GM19438 (cell line): ENCODE data around the gene SDF4.
"Not testable (repeated sequence)": the region's sequence is repeated elsewhere in the genome, so short reads cannot be mapped to it uniquely, and the experiment has no call there.

Experiments
- ATAC-seq: cut with Tn5 transposase; IDR thresholded peaks from one replicate; pipeline ENCODE4 v1.9.1; 2021; ENCODE audit warnings: low read depth; ENCODE audit not compliant: unreplicated experiment

The SDF4 gene

DNA sequence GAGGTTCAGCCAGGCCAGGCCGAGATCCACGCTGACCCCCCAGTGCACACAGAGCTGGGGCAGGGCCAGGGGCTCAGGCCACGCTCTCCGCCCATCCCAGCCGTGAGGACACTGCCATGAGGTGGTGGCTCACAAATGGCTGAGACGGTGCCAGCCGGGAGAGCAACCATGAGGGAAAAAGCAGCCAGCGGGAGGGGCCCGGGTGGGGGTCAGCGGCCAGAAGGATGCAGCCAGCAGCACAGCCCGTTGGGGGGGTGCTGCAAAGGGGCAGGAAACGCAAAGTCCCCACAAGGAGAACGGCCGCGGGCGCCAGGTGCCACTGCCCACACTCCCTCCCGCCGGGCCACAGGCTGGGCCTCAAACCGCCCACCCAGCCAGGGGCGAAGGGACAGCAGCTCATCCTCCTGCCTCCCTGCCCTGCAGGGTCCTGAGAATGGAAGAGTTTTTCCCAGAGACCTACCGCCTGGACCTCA is 49.8 kb downstream of the SDF4 start:
- ATAC-seq = no peak

DNA sequence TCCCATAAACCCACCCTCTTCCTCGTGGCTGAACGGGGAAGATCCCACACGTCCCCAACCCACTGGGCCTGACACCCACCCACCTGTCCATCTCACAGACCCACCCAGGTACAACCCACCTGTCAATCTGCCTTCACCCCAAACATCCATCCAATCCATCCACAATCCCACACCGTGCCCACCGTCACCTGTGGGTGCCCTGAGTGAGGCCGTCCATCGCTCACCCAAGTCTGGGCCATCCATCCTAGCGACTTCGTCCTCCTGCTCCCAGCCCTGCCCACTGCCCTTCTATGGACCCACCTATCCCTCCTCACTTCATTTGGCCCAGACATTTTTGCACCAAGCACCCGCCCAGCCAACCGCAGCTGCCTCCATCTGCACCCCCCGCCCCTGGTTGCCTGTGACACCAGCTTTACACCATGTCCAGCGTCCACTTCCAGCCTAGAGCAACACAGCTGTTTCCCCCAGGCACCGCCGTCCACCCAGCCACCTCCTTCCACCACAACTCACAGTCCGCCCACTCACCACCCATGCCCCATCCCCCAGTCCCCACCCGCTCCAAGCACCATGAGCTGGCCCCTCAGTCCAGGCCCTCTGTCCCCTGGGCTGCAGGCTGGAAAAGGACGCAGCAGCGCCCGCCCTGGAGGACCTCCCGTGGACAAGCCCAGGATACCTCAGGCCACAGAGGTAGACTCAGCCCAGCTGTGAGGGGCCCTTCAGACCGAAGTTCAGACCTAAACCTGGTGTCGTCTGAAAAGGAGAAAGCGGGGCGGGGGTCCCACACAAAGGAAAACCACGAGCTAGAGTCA is 50.5 kb downstream of the SDF4 start:
- ATAC-seq = no peak

DNA sequence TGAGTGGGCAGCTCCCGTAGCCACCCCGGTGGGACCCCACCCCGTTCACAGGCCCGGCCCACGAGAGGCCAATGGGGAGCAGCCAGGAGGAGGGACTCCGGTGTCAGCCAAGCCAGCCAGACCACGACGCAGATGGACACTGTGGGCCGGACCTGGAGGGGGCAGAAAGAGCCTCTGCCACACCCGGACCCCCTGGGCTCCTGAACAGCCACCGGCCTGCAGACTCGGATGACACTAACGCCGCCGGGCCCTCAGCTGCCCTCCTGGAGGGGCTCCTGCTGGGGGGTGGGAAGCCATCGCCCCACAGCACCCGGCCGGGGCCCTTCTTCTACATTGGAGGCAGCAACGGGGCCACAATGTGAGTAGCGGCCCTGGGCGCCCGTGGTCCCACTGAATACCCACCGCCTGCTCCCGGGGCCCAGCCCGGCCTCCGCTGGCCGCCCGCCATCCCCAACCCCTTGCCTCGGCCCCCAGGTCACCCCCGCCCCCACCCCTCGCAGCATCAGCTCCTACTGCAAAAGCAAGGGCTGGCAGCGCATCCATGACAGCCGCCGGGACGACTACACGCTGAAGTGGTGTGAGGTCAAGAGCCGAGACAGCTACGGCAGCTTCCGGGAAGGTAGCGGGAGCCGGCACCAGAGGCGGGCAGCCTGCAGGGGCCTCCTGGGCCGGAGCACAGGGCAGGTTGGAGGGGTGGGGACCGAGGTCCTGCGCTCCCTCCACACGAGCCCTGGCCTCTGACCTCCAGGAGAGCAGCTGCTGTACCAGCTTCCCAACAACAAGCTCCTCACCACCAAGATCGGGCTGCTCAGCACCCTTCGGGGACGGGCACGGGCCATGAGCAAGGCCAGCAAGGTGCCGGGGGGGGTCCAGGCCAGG is 51.6 kb downstream of the SDF4 start:
- no peak for ATAC-seq

DNA sequence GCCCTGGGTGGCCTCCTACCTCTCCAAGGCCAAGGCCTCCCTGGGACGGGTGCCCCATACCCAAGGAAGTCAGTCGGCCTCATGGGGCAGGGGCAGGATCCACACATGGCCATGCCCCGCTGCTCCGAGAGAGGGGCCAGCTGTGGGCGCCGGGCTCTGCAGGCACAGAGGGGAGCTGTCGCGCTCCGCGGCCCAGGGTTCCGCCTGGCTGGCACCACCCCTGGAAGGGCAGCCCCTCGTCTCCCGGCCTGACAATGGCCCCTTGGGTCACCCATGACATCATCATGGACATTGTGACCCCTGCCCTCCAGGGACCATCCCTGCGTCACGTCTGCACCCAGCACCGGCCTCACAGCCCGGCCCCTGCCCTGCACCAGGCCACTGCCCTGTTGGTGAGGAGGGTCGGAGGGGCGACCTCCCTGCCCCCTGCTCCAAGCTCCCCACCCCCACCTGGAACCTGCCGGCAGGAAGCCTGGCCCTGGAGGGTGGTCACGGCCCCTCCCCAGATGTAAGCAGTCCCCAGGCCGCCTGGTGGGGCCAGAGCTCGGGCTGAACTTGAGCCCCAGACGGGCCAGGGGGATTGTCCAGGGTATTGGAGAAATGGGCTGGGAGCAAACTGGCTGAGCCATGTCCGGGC is 52.3 kb downstream of the SDF4 start:
- ATAC-seq = no peak

DNA sequence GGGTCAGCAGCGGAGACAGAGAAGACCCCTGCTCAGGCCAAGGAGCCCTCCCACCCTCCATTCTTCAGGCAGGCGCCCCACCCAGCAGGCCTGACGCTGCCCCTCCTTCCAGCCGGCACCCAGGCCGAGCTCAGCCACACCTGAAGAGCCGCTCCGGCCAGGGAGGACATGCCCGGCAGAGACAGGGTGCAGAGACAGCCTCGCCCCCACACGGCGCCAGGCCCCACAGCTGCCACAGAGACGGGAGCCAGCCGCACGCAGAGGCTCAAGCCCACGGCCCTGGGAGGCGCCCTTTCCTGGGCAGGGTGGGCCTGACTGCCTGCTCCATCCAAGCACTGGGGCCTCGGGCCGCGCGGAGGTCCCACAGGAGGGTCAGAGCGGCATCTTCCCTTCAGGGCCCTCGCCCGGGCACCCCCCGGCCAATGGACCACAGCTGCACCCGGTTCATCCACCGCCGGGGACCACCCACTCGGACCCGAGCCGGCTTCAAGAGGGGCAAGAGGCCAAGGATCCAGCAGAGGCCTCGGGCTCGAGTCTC is 52.9 kb downstream of the SDF4 start:
- no peak for ATAC-seq

DNA sequence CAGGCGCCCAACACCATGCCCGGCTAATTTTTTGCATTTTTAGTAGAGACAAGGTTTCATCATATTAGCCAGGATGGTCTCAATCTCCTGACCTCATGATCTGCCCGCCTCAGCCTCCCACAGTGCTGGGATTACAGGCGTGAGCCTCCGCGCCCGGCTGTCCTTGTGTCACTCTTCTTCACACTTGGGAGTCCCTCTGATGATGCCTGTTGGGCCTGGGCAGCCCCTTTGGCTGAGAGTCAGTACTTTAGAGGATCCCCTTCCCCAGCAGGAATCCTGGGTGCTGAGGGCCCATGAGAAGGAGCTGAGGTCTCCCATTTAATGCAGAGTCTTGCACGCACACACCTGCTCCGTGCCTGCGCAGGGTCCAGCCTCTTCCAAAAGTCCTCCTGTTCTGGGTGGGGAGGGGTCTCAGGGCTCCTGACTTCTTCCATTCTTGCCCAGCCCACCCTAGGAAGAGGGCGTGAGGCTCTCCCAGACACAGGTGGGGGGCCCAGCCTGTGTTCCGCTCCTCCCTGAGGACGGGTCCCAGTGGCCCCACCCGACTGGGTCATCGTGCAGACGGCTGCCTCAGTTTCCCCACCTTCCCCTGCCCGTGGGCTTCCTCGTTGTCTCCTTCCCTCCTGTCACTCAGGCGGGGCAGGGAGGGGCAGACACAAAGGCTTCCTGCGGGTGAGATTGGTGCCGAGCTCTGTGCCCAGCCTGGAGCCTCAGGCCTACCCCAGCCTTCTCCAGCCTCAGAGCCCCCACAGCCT is 54.2 kb downstream of the SDF4 start:
- ATAC-seq = no peak

DNA sequence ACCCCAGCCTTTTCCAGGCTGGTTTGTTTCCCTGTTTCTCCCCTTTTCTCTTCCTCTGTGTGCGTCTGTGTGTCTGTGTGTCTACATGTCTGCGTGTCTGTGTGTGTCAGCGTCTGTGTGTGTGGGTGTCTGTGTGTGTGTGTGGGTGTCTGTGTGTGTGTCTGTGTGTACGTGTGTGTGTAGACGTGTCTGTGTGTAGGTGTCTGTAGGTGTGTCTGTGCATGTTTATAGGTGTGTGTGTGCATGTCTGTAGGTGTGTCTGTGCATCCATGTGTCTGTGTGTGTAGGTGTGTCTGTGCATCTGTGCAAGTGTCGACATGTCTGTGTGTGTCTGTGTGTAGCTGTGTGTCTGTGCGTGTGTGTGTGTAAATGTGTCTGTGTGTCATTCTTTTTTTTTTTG is 54.9 kb downstream of the SDF4 start:
- ATAC-seq = no peak

DNA sequence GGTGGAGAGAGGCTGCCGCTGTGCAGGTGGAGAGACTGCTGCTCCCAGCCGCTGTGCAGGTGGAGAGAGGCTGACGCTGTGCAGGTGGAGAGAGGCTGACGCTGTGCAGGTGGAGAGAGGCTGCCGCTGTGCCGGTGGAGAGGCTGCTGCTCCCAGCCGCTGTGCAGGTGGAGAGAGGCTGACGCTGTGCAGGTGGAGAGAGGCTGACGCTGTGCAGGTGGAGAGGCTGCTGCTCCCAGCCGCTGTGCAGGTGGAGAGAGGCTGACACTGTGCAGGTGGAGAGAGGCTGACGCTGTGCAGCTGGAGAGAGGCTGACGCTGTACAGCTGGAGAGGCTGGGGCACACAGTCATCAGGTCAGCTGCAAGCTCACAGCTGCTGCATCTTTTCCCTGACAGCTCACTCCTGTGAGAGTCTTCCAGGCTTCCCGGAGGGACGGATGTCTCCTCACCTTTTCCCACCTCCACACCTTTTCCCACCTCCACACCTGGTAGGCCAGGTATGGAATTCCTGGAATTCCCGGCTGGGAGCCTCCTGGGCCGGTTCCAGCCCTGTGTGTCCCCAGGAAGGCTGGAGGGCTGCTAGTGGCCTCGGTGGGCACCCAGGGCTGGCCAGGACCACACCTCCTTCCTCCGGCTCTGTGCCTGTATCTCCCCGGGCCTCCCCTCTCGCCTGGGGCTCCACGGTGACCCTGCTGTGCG is 55.6 kb downstream of the SDF4 start:
- ATAC-seq = not testable (repeated sequence)

DNA sequence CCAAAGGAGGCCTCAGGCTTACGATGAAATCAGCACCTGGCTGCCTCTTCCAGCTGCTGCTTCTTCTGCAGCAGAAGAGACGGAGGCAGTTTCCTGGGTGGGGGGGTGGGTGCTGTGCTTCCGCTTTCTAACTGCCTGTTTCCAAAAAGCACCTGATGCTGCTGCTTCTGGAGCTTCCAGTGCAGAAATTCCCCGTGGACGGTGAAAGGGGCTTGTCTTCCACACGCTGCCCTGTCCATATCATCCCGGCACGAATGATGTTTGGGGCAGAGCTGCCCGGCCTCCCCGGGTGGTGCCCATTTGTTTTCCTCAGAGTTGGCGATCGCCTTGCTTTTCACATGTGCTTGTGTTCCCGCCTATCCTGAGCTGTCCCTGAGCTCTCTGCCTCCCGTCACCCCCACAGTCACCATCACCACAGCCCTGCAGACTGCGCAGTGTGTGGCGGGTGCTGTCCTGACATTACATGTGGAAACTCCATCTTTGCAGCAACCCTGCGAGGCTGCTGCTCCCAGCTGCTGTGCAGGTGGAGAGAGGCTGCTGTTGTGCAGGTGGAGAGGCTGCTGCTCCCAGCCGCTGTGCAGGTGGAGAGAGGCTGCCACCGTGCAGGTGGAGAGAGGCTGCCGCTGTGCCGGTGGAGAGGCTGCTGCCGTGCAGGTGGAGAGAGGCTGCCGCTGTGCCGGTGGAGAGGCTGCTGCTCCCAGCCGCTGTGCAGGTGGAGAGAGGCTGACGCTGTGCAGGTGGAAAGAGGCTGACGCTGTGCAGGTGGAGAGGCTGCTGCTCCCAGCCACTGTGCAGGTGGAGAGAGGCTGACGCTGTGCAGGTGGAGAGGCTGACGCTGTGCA is 56.4 kb downstream of the SDF4 start:
- no peak for ATAC-seq

DNA sequence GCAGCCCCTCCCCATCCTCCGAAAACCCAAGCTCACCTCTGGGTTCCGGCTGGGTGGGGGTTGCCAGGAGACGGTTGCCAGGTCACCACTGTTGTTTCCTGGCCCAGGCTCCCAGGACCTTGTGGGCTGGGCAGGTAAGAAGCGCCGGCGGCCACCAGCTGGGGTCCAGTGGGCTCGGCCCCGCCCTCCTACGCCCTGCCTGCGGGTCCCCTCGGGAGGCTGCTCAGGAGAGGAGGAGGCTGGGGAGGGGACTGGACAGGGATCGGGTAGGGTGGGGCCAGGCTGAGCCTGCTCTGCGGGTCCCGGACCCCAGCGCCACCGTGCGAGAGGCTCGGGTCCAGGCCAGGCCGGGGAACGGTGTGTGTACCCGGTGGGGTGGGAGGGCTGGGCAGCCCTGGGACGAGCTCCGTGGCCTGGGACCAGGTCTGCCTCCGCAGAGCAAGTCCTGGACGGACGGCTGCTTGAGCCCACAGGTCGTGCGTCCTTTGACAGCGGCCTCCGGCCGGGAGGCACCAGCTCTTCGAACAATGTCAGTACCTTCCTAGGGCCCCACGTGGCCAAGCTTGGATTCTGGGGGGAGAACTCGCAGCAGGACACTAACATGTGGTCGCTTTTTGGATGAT is 57.9 kb downstream of the SDF4 start, which contains the start of gene TTLL10:
TSS of gene TTLL10 (plus strand) at position 88 of the 623 bp plus-strand sequence. CDS start 5,336 bp downstream, outside the sequence.
- no peak for ATAC-seq

DNA sequence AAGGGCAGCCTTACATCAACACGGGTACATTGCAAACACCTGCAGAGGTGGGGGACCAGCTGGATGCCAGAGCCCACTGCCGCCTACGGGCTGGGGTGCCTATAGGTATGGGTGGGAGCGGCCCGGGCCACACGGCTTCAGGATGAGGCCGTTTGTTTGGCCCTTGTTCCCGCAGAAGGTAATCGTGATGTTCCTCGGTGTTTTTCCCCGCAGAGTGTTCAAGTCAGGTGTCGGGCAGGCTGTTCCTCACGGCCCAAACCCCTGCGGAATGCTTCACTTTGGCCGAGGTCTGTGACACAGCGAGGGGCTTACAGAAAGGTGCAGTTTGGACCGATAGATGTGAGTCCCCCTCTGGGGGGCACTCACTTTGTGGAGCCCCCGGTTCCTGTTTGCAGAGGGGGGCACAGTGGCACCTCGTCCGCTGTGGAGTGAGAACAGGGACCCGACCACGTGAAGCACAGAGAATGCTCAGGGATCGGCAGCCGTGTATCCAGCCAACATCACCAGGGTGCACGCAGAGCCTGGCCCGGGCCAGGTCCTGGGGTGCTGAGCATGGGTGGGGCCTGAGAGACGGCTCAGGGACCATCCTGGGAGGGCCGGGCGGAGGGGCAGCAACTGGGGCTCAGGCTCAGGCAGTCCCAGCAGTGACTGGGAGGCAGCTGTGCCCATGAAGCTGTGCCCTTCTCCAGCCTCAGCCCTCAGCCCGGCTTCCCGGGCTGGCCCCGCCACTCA is 58.6 kb downstream of the SDF4 start:
- ATAC-seq = no peak

DNA sequence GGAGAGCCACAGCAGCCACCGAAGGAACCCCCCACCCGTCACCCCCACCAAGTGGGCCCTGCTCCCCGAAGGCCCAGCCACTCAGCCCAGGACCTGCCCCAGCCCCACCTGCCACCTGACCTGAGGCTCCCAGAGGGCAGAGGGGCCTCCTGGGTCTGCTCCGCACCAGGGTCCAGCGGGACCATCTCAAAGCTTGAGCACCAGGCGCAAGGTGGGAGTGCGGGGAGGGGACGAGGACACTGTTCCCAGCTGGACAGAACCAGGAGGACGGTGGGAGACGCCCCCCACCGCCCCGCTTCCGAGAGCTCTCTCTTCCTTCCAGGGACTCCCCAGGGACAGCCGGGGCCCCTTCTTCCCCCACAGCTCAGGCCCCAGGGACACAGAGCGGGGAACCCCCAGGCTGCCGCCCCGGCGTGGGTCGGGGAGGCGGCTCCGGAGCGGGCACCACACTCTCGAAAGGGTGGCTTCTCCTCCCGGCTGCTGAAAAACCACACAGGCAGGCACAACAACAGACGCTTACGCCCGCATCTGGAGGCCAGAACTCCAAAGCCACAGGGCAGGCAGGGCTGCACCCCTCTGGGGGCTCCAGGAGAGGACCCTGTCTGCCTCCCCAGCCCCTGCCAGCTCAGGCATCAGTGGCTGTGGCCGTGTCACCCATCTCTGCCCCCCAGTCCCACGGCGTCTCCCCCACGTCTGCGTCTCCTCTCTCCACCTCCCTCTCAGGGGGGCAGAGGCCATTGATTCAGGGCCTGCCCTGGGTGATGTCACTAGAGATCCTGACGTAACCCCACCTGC is 60.1 kb downstream of the SDF4 start:
- no peak for ATAC-seq

DNA sequence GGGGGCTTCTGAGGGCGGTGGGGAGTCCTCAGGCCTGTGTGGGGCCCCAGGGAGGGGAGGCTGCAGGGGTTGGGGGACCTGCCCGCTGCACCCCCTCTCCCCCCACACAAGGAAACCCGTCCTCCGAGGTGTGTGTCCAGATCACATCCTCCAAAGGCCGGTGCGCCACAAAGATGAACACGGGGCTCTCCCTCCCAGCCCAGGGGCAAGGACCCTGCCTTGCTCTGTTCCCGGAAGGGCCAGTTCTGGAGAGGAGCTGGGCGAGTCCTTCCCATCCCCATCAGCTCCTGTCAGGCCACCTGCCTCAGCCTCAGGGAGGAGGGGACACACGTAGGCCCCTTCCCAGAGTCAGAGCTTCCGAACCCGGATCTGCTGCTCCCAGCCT is 60.6 kb downstream of the SDF4 start:
- ATAC-seq = no peak

DNA sequence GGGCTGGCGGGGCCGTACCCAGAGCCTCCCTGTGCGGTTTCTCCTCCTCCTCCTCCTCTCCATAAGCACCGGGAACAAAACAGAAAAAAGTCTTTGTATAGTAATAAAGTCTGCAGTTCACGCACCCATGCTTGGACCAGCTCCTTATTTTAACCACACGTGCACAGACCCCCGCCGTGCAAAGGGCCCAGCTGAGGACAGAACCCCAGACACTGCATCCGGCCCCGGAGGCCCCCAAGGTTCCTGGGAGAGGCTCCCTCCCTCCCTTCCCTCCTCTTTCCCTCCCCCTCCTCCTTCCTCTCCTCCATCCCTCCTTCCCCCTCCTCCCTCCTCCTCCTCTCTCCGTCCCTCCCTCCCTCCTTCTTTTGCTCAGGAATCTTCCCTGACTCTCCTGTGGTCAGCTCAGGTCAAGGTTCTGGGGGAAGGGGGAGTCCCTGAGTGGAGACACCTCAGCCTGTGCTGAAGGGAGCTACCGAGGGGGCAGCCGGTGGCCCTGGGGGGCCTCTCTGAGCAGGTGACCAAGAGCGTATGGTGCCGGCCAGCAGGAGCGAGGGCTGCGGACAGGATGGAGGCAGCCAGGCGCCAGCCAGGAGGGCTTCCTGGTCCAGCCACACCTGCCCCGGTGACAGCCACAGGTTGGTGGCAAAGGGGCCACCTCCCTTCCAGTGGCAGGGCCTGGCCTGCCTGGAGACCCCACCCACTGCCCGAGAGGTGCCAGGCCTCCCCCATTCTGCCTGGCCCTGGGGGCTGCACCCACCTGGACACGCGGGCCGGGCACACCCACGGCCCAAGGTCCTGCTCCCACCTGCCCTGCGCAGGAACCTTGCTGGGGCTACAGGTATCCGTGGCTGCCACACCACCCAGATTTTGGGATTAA is 61.3 kb downstream of the SDF4 start:
- ATAC-seq = no peak

DNA sequence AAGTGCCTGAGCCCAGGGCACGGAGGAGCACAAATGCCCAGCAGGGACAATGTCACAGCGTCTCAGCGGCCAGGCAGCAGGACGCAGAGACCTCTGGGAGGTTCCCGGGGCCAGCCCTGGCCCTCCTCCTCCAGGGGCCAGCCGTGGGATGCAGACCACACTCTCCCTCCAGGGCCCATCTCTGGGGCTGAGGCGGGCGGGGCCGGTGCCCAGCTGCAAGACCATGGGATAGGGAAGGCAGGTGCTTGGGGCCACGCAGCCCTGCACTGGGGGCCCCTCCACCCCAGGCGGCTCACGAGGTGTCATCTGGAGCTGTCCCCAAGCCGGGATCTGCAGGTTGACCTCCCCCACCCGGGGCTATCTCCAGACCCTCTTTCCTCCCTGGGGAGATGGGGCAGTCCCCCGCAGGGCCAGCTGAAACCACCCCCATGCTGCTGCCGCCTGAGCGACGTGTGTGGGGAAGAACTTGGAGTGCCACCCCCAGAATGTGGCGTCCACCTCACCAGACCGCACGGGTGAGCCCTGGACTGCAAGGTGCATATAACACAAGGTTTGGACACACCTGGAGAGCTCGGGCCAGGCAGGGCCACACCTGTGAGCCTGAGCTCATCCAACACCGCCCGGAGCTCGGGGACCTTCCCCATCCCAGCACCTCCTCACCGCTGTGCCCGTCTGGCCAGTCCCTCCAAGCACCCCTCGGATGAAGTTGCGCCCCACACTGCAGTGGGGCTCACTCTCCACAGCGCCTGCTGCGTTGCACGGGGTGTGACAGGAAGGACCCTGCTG is 62.2 kb downstream of the SDF4 start:
- no peak for ATAC-seq
